ENCODE measurements around the gene EGLN2. TPM values are rescaled to one million over a fixed set of nuclear protein-coding genes. Genes with fewer than 3 reads are reported as not detected.

EGLN2 gene
- total and polyA plus RNA-seq, 2 of the 4 experiments (the other 2 are of a cell fraction) = 54.1 to 60.2 TPM

GRCh38 chr19:40775632-40776022 is 23.4 kb upstream of the EGLN2 start:
- no peak overlapping the region for H4K91ac ChIP-seq (ENCODE audit: insufficient read depth, low read depth, low read length)
- peaks cover 9% of the 10 kb centered on the region; the same call in 1 of the 2 replicates for H4K20me1 ChIP-seq (ENCODE audit: insufficient read depth, low read length)
- DNase-seq (no peak), ATAC-seq (ENCODE audit: low read depth) (no peak)
- no peak overlapping the region for H3K4me2 ChIP-seq (ENCODE audit: low read depth, low read length)
- no peak overlapping the region for H4K8ac ChIP-seq (ENCODE audit: low read depth in 2 of 2, low read length in 2 of 2)
- no peak overlapping the region for H2BK20ac ChIP-seq (ENCODE audit: low read depth, low read length)
- peaks cover 7% of the 10 kb centered on the region; the same call in 1 of the 2 replicates for H3K9me1 ChIP-seq (ENCODE audit: insufficient read depth, low read length)
- H3K4ac ChIP-seq (ENCODE audit: low read depth, low read length) = no peak overlapping the region
- no peak overlapping the region for H3K56ac ChIP-seq (ENCODE audit: extremely low read depth, insufficient read depth, low read length)
- no peak overlapping the region for H2BK15ac ChIP-seq (ENCODE audit: low read depth, low read length)
- H4K5ac ChIP-seq (ENCODE audit: low read depth, low read length) = no peak overlapping the region
- H3K36me3 ChIP-seq (ENCODE audit: control insufficient read depth, insufficient read depth, low read length) = no peaks in the 10 kb centered on the region
- no peak overlapping the region for H3K4me3 ChIP-seq (ENCODE audit: insufficient read depth, low read depth, low read length)
- no peak overlapping the region for H3K27ac ChIP-seq (ENCODE audit: insufficient read depth, low read length)
- in situ Hi-C loops (cut with MboI; ENCODE audit: low sequenced_read_pairs) = no loop called here
- peaks cover 2% of the 10 kb centered on the region; the same call in 1 of the 2 replicates for H3K9me3 ChIP-seq (ENCODE audit: control insufficient read depth, insufficient read depth, low read length)
- dilution Hi-C loops (cut with HindIII; ENCODE audit: low sequenced_read_pairs, unreplicated experiment) = no loop called here
- H3K14ac ChIP-seq (replicated peaks; ENCODE audit: low read depth, low read length) = no peak overlapping the region
- H2BK120ac ChIP-seq (ENCODE audit: low read depth, low read length) = no peak overlapping the region
- peaks cover 6% of the 10 kb centered on the region for H3K4me1 ChIP-seq (ENCODE audit: control insufficient read depth, insufficient read depth, low read length)
- H2AK5ac ChIP-seq (ENCODE audit: low read depth, low read length) = no peak overlapping the region
- no peak overlapping the region for H2AFZ ChIP-seq (replicated peaks; ENCODE audit: low read length, poor library complexity)
- no peak overlapping the region for H2AK9ac ChIP-seq (replicated peaks; ENCODE audit: low read depth, low read length, poor library complexity)
- intact Hi-C loops (cut with micrococcal nuclease) = no loop called here
- no peak overlapping the region for H3K23ac ChIP-seq (ENCODE audit: low read depth, low read length)
- CTCF ChIA-PET = no interaction called here
- H3K27me3 ChIP-seq (ENCODE audit: control insufficient read depth, insufficient read depth, low read length) = no peaks in the 10 kb centered on the region
- H3K18ac ChIP-seq (ENCODE audit: low read depth, low read length) = no peak overlapping the region
- no peak overlapping the region for H2BK5ac ChIP-seq (ENCODE audit: low read depth, low read length, poor library complexity, severe bottlenecking)
- peaks cover 8 to 15% of the 10 kb centered on the region in 2 experiments; a peak in 3 of 4 replicates for H3K79me1 ChIP-seq (ENCODE audit: low read depth in 1 of 2, low read length in 2 of 2)
- no peak overlapping the region for H3K9ac ChIP-seq (ENCODE audit: low read depth, low read length)
- no TSS peak for BruUV-seq (replicated peaks)
- TF ChIP-seq SMC3 (IDR thresholded peaks at IDR 0.05; ENCODE audit: low read depth, low read length) (no peak), CHD1 (IDR thresholded peaks at IDR 0.05; ENCODE audit: low read depth, low read length) (no peak), MXI1 (IDR thresholded peaks at IDR 0.05; ENCODE audit: borderline replicate concordance, low read depth, low read length) (no peak), RFX5 (IDR thresholded peaks at IDR 0.05; ENCODE audit: low read depth, low read length) (no peak), MAFK (IDR thresholded peaks at IDR 0.05; ENCODE audit: low read depth, low read length) (no peak), NFE2L2 (IDR thresholded peaks at IDR 0.05; ENCODE audit: low read depth, low read length) (no peak), POLR2A (IDR thresholded peaks at IDR 0.05; ENCODE audit: low read depth, low read length) (no peak)
- TF ChIP-seq, protein P1, sequence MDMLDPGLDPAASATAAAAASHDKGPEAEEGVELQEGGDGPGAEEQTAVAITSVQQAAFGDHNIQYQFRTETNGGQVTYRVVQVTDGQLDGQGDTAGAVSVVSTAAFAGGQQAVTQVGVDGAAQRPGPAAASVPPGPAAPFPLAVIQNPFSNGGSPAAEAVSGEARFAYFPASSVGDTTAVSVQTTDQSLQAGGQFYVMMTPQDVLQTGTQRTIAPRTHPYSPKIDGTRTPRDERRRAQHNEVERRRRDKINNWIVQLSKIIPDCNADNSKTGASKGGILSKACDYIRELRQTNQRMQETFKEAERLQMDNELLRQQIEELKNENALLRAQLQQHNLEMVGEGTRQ (IDR thresholded peaks at IDR 0.05; ENCODE audit: low read depth, low read length) = no peak
- POLR2A ChIA-PET (ENCODE audit: unreplicated experiment) = no interaction called here
- 91% methylated on average over 4 of the region's 10 CpGs; no CpG with 5 or more reads in 1 of the 2 experiments for WGBS, 2 experiments (ENCODE audit: extremely low coverage in 2 of 2, insufficient read length in 1 of 2)
